ENCODE data around the gene BORA.

BORA gene

GRCh38 chr13:72798817-72799216, 71.1 kb downstream of the BORA start:
- no peak overlapping the region for H3K4me3 ChIP-seq (replicated peaks; ENCODE audit: insufficient read depth, low read length)
- H3K27ac ChIP-seq (replicated peaks) = no peak overlapping the region
- no peaks in the 10 kb centered on the region for H3K27me3 ChIP-seq (ENCODE audit: insufficient read depth, poor library complexity, severe bottlenecking)
- no peak for TF ChIP-seq GABPA (IDR thresholded peaks at IDR 0.05; ENCODE audit: low read depth)
- no peak for TF ChIP-seq POLR2AphosphoS5 (IDR thresholded peaks at IDR 0.05; ENCODE audit: low read depth)
- TF ChIP-seq SPI1 (IDR thresholded peaks at IDR 0.05; ENCODE audit: borderline replicate concordance, low read depth) = no peak
- TF ChIP-seq CTCF (IDR thresholded peaks at IDR 0.05; ENCODE audit: insufficient read depth, low read length) = no peak
- TF ChIP-seq REST (IDR thresholded peaks at IDR 0.05; ENCODE audit: insufficient replicate concordance, low read depth) = no peak
- DNase-seq (ENCODE audit: low read depth in 1 of 2, low spot score in 1 of 2) = no peak

GRCh38 chr13:72804301-72804700, 76.6 kb downstream of the BORA start:
- DNase-seq (ENCODE audit: low read depth in 1 of 2, low spot score in 1 of 2) = no peak

More at GRCh38 chr13:72804301-72804700, 76.6 kb downstream of the BORA start:
- Histone ChIP-seq H3K4me3 (replicated peaks; ENCODE audit: insufficient read depth, low read length) (no peak overlapping the region), H3K27ac (replicated peaks) (no peak overlapping the region), H3K27me3 (ENCODE audit: insufficient read depth, poor library complexity, severe bottlenecking) (no peaks in the 10 kb centered on the region)
- TF ChIP-seq SPI1 (IDR thresholded peaks at IDR 0.05; ENCODE audit: borderline replicate concordance, low read depth) = no peak
- TF ChIP-seq GABPA (IDR thresholded peaks at IDR 0.05; ENCODE audit: low read depth) = no peak
- TF ChIP-seq REST (IDR thresholded peaks at IDR 0.05; ENCODE audit: insufficient replicate concordance, low read depth) = no peak
- no peak for TF ChIP-seq POLR2AphosphoS5 (IDR thresholded peaks at IDR 0.05; ENCODE audit: low read depth)
- TF ChIP-seq CTCF (IDR thresholded peaks at IDR 0.05; ENCODE audit: insufficient read depth, low read length) = no peak
